Dermis microvascular lymphatic vessel endothelial cell (primary cell): ENCODE results near the gene SLC30A2. TPM values are rescaled to one million over a fixed set of nuclear protein-coding genes. Genes with fewer than 3 reads are reported as not detected.

Experiments
- DNase-seq, 2 donors: peaks; one replicate each; pipeline versions ENCODE4 v3.0.0 to v3.0.0-alpha.2; 2010; ENCODE audit warnings: low read depth in 2 of 2
- total RNA-seq: library from RNA; depleted of rRNA; stranded (reverse); fragments of >200 nt; gene quantifications from 2 replicates; pipeline ENCODE4 v1.2.1, GENCODE V29; 2014

The SLC30A2 gene
- total RNA-seq, 1 donor from 2014 or later = not detected

- DNase-seq = no peak
Measured at GRCh38 chr1:26023009-26023408, 22.9 kb downstream of the SLC30A2 start.

DNA sequence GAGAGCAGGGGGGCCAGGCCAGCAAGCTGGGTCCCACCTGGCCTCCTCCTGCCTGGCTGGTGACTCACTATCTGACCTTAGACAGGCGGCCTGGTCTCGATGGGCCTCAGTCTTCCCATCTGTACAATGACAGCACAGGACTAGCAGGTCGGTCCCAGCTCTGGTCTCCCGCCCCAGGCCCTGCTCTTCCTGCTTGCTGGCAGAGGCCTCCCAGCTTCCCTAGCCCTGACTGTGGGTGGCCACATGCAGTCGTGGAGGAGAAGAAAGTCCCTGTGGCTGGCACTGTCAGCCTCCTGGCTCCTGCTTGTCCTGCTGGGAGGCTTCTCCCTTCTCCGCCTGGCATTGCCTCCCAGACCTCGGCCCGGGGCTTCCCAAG lies 23.5 kb downstream of the SLC30A2 start:
- DNase-seq = no peak

GRCh38 chr1:26021647-26022403 lies 24.1 kb downstream of the SLC30A2 start, which contains the start of gene EXTL1:
Gene EXTL1 (plus strand): TSS chr1:26021775. CDS start chr1:26022647, 872 bp downstream.
- no peak for DNase-seq

DNA sequence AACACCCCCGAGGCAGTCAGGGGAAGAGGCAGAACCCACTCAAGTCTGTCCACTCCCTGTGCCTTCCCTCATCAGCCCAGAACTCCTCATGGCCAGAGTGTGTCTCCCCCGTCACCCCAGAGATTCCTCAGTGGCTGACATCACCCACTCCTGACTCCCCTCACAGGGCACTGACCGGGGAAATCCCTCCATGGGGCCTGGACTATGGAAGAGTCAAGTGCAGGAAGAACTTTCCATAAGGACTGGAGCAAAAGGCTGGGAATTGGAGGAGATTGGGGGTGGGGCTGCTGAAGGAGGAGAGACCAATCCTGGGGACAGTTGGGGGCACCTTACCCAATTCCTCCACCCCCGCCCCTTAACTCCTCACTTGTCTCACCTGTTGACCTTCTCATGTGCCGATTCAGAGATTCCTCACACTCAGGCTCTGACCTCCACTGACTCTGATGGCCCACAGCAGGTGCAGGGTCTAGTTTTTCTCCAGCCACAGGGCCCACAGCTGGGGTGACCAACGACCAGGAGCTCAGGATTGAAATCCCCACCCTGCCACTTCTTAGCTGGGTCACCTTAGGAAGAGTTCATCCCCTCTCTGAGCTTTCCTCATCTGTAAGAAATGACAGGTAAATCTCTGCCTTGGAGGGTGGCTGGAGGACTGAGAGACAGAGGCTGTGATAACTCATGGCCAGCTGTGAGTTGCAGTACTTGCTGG lies 24.8 kb downstream of the SLC30A2 start:
- DNase-seq = no peak

GRCh38 chr1:26020330-26020768 lies 25.6 kb downstream of the SLC30A2 start:
- DNase-seq = no peak

- no peak for DNase-seq
Measured at GRCh38 chr1:26019641-26020315, 26.1 kb downstream of the SLC30A2 start.

DNA sequence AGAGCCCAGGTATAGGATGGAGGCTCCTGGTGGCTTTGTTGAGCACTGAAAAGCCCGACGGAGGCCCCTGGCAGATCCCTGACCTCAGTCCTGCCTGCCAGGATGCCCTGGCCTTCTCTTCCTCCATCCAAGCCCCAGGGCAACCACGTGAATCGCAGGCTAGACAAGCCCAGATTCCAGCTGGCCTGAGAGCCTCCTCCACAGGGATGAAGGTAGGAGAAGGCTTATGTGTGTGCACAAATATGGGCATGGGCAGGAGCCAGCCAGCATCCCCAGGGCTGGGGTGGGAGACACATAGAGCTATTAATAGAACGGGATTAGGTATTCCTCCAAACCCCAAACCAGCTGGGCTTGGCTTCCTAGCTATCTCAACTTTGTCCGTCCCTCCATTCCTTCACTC lies 28.3 kb downstream of the SLC30A2 start:
- no peak for DNase-seq

- DNase-seq = no peak
Measured at GRCh38 chr1:26016953-26017545, 28.9 kb downstream of the SLC30A2 start.

- no peak for DNase-seq
Measured at GRCh38 chr1:26016258-26016952, 29.5 kb downstream of the SLC30A2 start.

GRCh38 chr1:26015358-26015757 lies 30.6 kb downstream of the SLC30A2 start:
- no peak for DNase-seq

- no peak for DNase-seq
Measured at GRCh38 chr1:26014179-26014578, 31.7 kb downstream of the SLC30A2 start.

DNA sequence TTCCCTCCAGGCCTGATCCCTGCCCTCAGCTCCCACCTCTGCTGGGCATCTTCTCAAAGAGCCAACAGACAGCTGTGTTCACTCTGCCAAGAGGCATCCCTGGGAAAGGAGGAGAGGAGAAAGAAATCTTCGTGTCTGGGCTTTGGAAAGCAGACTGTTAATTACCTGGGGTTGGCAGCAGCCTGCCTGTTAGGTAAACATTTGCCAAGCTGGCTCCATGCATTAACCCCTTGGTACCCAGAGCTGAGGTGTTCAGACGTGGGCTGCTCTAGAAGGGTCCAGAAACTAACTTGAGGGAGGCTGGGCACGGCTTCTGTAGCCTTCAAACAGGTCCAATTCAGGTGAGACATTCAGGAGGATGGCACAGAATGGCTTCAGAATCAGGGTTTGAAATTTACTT lies 33.1 kb downstream of the SLC30A2 start:
- DNase-seq = no peak

DNA sequence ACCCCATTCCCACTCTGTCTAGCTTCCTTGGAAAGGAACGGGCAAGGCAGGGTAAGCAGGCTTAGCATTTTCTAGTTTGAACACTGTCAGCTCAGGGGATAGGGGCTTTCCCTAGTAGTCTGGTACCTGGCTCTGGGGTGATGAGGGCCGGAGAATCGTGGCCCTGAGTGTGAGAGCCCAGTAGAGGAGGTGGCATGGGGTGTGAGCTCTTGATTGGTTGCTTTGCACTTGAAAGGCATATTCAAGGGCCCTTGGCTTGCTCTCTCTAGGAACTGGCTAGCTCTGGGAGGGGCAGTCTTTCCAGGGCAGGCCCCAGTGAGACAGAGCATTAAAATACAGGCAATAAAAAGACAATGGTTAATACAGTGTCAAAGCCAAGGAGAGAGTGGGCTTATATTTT lies 35.1 kb downstream of the SLC30A2 start:
- DNase-seq = no peak

GRCh38 chr1:26009796-26010447 lies 36.0 kb downstream of the SLC30A2 start:
- DNase-seq = peak in 1 of 2 donors; percentile 34

GRCh38 chr1:26006710-26007109 lies 39.2 kb downstream of the SLC30A2 start:
- DNase-seq = no peak

DNA sequence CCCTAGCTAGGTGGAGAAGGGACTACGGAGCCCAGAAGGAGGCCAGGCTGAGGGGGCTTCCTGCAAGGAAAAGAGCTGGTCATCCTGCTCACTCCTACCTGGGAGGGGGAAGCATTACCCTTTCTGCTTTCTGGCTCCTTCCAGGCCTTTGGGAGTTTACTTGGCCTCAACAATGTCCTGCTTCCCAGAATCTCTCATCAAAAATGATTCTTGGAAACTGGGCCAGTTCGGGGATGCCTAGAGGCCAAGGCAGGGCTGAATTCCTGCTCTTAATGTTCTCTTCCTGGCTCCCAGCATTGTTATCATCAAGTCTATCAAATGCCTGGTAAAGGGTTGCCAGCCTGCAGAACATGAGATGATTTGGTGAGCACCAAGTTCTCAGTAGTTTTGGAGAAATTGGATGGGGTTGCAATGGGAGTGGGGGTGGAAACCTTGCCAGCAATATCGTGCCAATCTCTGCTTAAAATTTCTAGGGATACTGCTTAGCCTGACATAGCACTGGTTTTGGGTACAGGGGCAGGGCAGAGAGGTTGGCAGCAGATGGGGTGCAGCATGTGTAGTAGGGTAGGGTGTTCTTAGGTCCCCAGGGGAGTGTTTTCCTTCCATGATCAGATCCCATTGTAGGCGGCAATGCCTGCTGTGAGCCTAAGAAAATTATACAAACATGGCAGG lies 40.3 kb downstream of the SLC30A2 start:
- no peak for DNase-seq

- DNase-seq = no peak
Measured at GRCh38 chr1:26003756-26004155, 42.2 kb downstream of the SLC30A2 start.

- DNase-seq = no peak
Measured at GRCh38 chr1:26003262-26003661, 42.7 kb downstream of the SLC30A2 start.

- DNase-seq = no peak
Measured at GRCh38 chr1:25999041-25999800, 46.7 kb downstream of the SLC30A2 start.
